Stimulated activated CD4-positive, alpha-beta T cell treated with anti-CD3 and anti-CD28 coated beads, Interleukin-2, amount 100 ng/mL, for 24 hours (primary cell): ENCODE measurements around the gene PMP22.

Source experiments
- DNase-seq, 2 donors: peaks; one replicate each; pipeline ENCODE4 v3.0.0-alpha.2; 2020

PMP22 gene

GRCh38 chr17:15265131-15265530 lies at the start of gene PMP22:
Gene PMP22 (minus strand): TSS chr17:15265326. CDS start chr17:15260727, 4,599 bp downstream.
- DNase-seq, result no peak

DNA sequence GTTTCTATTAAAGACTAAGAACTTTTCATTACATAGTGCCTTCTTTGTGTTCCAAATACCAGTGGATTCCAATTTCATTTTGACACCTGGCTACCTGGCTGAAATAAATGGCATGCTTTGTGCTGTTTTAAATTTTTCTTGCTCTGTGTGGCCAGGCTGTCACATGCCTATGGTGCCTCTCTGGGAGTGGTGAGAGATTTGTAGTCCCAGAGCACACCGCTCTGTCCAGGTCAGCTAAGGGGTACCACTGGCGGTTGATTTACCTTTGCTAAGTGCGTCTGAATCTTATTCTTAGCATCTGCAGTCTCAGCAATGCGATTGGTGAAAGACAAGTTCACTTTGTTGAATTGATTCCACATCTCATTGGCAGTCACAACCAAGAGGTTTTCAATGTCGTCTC lies 46.9 kb upstream of the PMP22 start:
- no peak for DNase-seq

DNA sequence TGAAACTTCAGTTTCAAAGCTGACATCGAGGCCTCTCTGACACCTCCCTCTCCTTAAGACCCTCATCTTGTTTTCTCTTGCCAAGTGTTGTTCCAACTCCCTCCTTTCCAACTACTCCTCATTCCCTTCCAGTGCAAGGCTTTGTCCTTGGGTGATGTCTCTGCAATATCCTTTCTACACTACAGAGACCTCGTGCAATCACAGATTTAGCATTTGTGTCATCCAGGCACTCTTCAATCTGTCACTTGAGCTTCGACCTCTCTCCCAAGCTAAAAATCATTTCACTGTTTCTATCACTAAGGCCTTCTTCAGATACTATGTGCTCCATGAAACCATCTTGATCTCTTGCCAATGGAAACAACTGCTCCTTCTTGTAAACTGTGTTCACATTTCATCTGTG lies 44.7 kb upstream of the PMP22 start:
- no peak for DNase-seq

- no peak for DNase-seq
These were observed 44.1 kb upstream of the PMP22 start for GRCh38 chr17:15309236-15309635.

GRCh38 chr17:15308758-15309157 lies 43.6 kb upstream of the PMP22 start:
- DNase-seq, result no peak

DNA sequence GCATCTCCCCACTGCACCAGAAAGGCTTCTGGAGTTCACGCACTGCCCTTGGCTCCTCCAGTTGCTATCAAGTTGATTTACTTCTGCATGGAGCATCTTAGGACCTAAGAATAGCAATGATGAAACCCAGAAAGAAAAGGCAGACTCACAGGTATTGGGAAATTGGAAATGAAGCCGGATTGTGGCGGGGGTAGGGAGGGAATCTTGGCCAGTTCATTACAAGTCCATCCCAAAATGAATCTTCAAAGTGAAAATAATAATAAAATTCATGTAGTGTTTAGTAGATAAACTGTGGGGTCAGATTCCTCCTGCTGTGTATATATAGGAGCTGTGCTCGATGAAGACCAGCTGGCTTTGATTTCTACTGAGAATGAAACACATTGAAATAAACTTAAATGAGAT lies 42.6 kb upstream of the PMP22 start:
- DNase-seq, result no peak

DNA sequence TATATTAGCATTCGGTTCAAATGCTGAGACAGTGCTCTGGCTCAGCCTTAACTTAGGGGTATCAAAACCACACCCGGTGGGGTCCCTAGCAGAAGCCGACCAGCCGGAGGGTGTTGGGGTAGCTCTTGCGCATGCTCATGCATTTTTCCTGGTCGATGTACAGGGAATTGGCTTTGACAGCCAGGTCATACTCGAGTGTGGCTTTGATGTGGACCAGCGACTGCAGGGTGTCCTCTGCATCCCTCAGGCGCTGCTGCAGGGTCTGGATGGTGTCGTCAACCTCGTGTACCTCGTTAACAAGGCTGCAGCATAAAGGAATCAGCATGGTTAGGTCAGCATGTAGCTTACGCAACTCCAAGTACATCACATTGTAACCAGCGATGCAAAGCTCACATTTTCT lies 38.7 kb upstream of the PMP22 start:
- DNase-seq, result no peak

- DNase-seq, result no peak
These were observed 38.1 kb upstream of the PMP22 start for GRCh38 chr17:15303268-15303667.

- no peak for DNase-seq
These were observed 36.7 kb upstream of the PMP22 start for GRCh38 chr17:15301845-15302244.

- DNase-seq, result no peak
These were observed 33.0 kb upstream of the PMP22 start for GRCh38 chr17:15298176-15298575.

- DNase-seq, result no peak
These were observed 28.4 kb upstream of the PMP22 start for GRCh38 chr17:15293558-15293957.

DNA sequence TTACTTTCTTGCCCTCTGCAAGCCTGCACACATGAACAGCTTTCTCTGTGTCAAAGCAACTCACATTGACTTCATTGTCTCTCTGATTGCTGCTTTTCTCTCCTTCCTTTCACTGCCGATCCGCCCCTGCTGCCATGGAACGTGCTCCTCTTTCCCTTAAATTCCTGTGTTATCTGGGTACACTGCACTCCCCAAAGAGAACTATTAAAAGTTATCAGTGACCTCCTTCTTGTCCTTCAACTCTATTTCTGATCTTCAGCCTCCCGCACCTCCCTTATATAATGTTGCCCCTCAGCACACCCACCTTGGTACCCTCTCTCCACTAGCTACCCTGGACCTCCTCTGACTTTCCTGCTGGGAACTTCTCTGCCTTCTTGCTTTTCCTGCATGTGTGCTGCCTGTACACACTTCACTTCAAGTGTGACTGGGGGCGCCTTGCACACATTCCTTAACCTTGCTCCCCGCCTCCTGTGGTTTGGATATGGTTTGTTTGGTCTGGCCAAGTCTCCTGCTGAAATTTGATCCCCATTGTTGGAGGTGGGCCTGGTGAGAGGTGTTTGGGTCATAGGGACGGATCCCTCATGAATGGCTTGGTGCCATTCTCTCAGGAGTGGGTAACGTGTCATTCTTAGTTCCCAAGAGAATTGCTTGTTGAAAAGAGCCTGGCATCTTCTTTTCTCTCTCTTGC lies 26.7 kb upstream of the PMP22 start:
- DNase-seq, result no peak

GRCh38 chr17:15290605-15291004 lies 25.5 kb upstream of the PMP22 start:
- no peak for DNase-seq

- no peak for DNase-seq
These were observed 24.4 kb upstream of the PMP22 start for GRCh38 chr17:15289285-15290183.

- DNase-seq, result no peak
These were observed 23.7 kb upstream of the PMP22 start for GRCh38 chr17:15288859-15289258.

DNA sequence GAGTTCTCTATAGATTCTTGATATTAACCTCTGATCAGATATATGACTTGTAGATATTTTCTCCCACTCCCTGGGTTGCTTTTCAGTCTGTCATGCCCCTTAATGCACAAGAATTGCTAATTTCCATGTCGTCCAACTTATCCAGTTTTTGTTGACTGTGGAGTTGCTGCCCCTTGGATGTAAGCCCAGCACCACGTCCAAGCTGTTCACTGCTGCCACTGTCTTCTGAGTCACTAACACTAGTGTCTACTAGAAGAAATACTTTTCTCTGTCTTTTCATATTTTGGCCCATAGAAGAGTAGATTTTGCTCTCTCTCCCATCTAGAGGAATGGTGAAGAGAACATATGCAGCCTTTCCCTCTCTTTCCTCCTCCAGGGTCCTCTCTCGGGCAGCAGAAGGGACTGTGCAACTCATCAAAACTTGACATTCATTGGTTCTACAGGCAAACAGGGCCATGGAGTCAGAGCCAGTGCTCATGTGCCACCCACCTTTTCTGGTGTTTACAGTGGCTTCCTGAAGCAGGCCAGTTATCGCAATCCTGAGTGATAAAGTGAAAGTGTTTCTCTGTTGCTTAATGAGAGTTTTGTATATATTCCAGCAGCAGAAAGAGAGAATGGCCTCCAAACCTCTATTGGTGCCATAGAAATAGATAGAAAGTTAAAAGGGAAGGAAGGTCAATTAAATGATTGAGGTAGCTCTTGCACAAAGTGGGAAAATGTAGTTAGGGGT lies 22.6 kb upstream of the PMP22 start:
- DNase-seq, result no peak

DNA sequence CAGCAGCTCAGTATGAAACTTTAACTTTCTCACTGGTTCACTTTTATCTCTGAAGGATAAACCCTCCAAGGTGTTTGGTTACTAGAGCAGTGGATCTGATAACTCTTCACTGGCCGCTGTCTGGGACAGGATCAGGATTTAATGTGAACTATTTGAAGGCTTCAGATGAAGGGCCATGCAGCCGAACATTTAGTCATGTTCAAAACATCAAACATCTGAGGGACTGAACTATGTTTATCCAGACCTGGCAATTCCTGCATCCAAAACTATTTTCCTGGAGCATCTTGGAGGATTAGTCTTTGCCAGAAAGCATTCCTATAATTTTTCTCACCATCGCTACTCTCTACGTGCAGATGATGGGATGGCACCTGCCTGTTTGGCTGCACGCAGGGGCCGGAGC lies 20.3 kb upstream of the PMP22 start:
- DNase-seq, result no peak

- no peak for DNase-seq
These were observed 19.4 kb upstream of the PMP22 start for GRCh38 chr17:15284537-15284936.

GRCh38 chr17:15284107-15284506 lies 19.0 kb upstream of the PMP22 start:
- no peak for DNase-seq

- no peak for DNase-seq
These were observed 16.8 kb upstream of the PMP22 start for GRCh38 chr17:15281909-15282308.

GRCh38 chr17:15278924-15279477 lies 13.9 kb upstream of the PMP22 start:
- DNase-seq, result no peak

GRCh38 chr17:15278380-15278779 lies 13.3 kb upstream of the PMP22 start:
- no peak for DNase-seq

GRCh38 chr17:15274017-15274416 lies 8.9 kb upstream of the PMP22 start:
- no peak for DNase-seq
